SK-N-SH (cell line): ENCODE results near the gene USP28.
"Not testable (repeated sequence)": the region's sequence is repeated elsewhere in the genome, so short reads cannot be mapped to it uniquely, and the experiment has no call there.

Experiments
- EP300 ChIP-seq, 2 experiments: IDR thresholded peaks; 2 replicates each; pipeline versions ENCODE4 v1.4.0 to v1.6.1; 2012; ENCODE audit warnings: borderline replicate concordance in 1 of 2, low read depth in 1 of 2, low read length in 1 of 2
- TF ChIP-seq, protein P1 (sequence below): IDR thresholded peaks from 2 replicates; pipeline ENCODE4 v1.4.0; 2012; ENCODE audit warnings: low read depth, borderline replicate concordance

DNA sequence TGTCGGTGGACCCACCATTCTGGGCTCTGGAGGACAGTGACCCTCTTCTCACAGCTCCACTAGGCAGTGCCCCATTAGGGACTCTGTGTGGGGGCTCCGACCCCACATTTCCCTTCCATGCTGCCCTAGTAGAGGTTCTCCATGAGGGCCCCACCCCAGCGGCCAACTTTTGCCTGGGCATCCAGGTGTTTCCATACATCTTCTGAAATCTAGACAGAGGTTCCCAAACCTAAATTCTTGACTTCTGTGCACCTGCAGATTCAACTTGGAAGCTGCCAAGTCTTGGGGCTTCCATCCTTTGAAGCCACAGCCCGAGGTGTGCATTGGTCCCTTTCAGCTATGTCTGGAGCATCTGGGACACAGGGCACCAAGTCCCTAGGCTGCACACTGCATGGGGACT is 4.1 kb upstream of the USP28 start:
- TF ChIP-seq, protein P1, sequence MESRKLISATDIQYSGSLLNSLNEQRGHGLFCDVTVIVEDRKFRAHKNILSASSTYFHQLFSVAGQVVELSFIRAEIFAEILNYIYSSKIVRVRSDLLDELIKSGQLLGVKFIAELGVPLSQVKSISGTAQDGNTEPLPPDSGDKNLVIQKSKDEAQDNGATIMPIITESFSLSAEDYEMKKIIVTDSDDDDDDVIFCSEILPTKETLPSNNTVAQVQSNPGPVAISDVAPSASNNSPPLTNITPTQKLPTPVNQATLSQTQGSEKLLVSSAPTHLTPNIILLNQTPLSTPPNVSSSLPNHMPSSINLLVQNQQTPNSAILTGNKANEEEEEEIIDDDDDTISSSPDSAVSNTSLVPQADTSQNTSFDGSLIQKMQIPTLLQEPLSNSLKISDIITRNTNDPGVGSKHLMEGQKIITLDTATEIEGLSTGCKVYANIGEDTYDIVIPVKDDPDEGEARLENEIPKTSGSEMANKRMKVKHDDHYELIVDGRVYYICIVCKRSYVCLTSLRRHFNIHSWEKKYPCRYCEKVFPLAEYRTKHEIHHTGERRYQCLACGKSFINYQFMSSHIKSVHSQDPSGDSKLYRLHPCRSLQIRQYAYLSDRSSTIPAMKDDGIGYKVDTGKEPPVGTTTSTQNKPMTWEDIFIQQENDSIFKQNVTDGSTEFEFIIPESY = not testable (repeated sequence)
- not testable (repeated sequence) for TF ChIP-seq EP300 (IDR thresholded peaks at IDR 0.05; ENCODE audit: borderline replicate concordance in 1 of 2, low read depth in 1 of 2, low read length in 1 of 2)
